SHP77 treated with DMSO at 0.1 percent for 48 hours (cell line): ENCODE measurements around the gene CFAP61.
A peak's percentile ranks its signal among the peaks of the same experiment; 100 is the strongest.
"Not testable (repeated sequence)": the region's sequence is repeated elsewhere in the genome, so short reads cannot be mapped to it uniquely, and the experiment has no call there.

Source experiments
- DNase-seq: peaks from one replicate; lab custom pipeline; 2025; lab: John Stamatoyannopoulos, UW

Gene CFAP61

DNA sequence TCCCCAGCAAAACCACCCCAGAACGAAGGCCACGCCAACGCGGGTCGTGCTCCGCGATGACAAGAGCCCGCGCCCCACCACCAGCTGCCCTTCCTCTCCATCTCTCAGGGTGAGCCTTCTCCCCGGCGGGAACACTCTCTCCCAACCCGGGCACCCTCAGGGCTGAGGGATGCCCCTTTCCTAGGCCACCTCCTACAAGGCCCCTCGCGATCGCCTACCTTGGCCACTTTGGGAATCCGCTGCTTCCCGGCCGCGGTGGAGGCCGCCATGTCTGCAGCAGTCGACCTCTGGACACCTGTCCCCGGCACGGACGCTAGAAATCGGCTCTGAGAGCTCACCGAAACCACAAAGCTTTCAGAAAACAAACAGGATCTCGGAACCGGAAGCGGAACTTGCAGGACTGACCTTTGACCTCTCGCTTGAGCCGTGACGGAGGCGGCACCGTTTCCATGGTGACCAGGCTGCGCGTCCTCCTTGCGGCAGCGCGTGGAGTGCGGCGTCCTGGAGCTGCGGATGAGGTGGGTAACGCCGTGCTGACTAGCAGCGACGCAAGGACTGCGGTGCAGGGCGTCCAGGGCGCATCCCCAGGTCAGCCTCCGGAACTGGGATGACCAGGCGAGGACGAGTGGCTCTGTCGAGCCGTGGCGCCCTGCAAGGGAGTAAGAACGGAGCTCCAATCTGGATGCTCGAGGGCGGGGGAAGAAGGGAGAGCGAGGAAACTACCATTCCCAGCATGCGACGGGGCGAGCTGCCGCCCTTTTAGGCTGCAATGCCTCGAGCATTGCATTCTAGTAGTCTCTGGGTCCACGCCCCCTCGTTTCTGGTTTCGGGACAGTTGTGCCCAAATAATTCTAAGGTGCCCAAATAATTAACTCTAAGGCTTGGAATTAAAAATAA, at the start of gene CFAP61, which contains the start of gene CRNKL1:
TSS of gene CFAP61 (plus strand) at position 459 of the 897 bp plus-strand sequence. CDS start 4,122 bp downstream, outside the sequence.
TSS of gene CRNKL1 (minus strand) at position 393 of the 897 bp plus-strand sequence. CDS start at position 269, 124 bp downstream.
- DNase-seq, result peak; percentile 96

GRCh38 chr20:20003031-20003954, 49.0 kb upstream of the CFAP61 start:
- DNase-seq, result no peak

- not testable (repeated sequence) for DNase-seq
Observed at GRCh38 chr20:20003955-20004322, 48.4 kb upstream of the CFAP61 start.

DNA sequence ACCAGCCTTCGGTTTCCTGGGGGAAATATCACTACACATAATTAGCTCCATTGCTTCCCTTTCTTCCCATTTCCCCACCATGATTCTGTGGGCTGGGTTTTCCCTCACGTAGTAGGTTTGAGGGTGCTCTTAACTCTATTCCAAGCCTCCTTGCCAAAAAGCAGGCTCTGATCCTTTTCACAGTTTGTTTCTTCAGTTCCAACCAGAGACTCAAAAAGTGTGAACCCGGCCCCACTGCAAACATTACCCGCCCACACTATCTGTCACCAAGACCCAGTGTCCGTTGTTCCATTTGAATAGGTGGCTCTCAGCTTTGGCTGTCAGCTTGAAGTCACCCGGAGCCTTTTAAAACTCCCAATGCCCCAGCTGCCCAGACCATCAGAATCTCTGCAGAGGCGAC, 47.0 kb upstream of the CFAP61 start:
- no peak for DNase-seq

DNA sequence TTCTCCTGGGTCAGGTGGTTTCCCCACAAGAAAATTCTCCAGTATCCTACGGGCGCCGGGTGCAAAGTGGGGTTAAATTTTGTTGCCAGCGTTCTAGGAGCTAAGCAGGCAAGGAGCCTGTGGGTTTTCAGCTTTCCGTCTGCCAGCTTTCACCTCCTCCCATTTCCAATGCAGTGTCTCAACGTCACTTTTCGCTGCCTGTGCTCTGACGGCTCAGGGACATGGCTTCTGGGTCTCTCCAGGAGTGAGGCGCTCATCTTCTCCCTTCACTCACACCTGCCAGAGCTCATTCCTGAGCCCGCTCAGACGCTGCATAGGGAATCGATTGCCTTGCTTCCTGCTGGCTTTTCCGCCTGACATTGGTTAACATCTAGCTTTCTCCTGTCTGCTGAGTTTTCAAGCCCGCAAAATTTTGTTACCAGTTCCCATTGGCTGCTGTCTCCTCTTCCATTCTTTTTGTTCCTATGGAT, 42.5 kb upstream of the CFAP61 start:
- peak; percentile 59 for DNase-seq

DNA sequence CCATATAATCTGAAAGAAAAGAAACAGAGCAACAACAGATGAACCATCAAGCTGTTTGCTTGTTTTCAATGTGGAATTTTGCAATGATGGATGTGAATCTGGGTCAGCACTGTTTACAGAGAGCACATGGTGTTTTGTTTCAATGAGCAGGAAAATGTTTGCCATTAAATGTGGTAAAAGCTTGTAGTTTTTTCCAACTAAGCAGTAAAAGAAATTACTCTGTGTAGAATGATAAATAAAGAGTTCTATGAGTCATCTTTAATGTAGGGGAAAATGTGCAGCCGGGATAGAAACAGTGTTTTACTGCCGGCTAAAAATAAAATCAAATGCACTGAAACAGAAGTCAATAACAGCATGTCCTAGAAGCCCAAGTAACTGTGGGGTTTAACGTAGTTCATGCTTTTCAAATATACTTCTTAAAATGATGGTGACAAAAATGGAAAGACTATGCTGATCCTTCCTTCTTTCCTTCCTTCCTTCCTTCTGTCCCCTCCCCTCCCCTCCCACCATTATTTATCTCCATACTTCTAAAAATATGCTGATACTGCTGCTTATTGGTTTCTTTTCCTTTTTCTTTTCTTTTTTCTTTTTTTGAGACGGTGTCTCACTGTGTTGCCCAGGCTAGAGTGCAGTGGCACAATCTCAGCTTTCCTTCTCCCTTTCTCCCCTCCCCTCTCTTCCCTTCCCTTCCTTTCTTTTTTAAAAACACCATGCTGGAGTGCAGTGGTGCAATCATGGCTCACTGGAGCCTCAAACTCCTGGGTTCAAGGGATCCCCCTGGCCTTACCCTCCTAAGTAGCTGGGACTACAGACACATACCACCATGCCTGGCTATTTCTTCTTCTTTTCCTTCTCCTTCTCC, 41.5 kb upstream of the CFAP61 start:
- peak; percentile 33 for DNase-seq

DNA sequence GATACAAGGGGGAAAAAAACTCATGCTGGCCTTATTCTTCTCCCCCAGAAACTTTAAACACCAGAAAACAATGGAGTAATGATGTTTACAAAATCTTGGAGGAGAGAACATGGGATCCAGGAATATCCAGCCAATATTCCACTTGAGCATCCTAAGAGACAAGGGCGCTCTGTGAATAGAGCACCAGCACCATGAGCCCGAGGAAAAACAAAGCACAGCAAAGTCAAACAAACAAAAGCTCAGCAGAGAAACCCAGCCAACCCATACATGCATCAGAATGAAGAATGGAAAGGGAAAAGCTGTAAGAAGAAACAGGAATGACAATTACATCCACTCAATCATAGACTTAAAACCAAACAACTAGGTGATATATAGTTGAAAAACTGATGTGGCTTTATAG, 39.8 kb upstream of the CFAP61 start:
- DNase-seq, result no peak

GRCh38 chr20:20014659-20015058, 37.7 kb upstream of the CFAP61 start:
- DNase-seq, result no peak

- peak; percentile 96 for DNase-seq
Observed at GRCh38 chr20:20017001-20017843, 35.1 kb upstream of the CFAP61 start, which contains the start of gene NAA20. Gene NAA20 (plus strand): TSS chr20:20017362. CDS start chr20:20017397, 35 bp downstream.

GRCh38 chr20:20017844-20018185, 34.5 kb upstream of the CFAP61 start:
- no peak for DNase-seq

- no peak for DNase-seq
Observed at GRCh38 chr20:20018366-20018765, 34.0 kb upstream of the CFAP61 start.

GRCh38 chr20:20019123-20019522, 33.2 kb upstream of the CFAP61 start:
- DNase-seq, result no peak

GRCh38 chr20:20020908-20021307, 31.4 kb upstream of the CFAP61 start:
- no peak for DNase-seq

- no peak for DNase-seq
Observed at GRCh38 chr20:20021835-20022234, 30.5 kb upstream of the CFAP61 start.

- DNase-seq, result no peak
Observed at GRCh38 chr20:20022498-20022897, 29.8 kb upstream of the CFAP61 start.

- DNase-seq, result no peak
Observed at GRCh38 chr20:20023395-20023794, 28.9 kb upstream of the CFAP61 start.

DNA sequence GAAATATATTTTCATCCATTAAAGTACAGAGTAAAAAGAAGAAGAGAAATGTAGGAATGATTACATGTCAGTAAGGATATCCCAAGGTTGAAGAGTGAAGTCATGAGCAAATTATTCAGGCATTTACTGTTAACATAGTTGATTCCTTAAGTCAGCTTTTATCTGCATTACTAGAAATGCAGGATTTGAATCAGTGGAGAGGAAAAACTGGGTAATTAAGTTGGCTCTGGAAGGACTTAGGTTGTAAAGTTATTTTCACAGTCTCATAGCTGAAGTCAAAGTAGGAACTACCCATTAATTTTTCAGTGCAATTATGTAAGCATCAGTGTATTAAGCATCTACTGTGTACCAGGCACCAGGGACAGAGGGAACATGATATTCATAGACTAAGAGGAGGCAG, 27.4 kb upstream of the CFAP61 start:
- no peak for DNase-seq

DNA sequence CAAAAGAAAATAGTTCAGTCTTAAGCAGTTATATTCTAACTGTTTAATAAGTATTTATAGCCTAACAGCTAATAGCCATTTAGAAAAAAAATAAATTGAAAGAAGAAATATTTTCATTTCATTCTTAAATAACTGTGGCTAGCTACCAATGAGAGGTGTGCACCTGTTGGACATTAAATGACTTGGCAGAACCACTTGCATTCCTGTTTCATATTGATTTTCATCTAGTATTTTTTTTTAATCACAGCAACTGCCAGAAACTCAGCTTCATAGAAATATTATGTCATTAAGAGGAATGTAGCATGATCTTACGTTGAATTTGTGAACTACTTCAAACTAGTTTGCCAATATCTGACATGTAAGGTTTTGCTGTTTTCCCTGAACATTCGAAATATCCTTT, 25.0 kb upstream of the CFAP61 start:
- no peak for DNase-seq

- DNase-seq, result no peak
Observed at GRCh38 chr20:20031790-20032189, 20.5 kb upstream of the CFAP61 start.

- no peak for DNase-seq
Observed at GRCh38 chr20:20034486-20034885, 17.8 kb upstream of the CFAP61 start.

- no peak for DNase-seq
Observed at GRCh38 chr20:20036756-20037155, 15.6 kb upstream of the CFAP61 start.
